Measurements from ENCODE around the gene FKBP7.

The FKBP7 gene

DNA sequence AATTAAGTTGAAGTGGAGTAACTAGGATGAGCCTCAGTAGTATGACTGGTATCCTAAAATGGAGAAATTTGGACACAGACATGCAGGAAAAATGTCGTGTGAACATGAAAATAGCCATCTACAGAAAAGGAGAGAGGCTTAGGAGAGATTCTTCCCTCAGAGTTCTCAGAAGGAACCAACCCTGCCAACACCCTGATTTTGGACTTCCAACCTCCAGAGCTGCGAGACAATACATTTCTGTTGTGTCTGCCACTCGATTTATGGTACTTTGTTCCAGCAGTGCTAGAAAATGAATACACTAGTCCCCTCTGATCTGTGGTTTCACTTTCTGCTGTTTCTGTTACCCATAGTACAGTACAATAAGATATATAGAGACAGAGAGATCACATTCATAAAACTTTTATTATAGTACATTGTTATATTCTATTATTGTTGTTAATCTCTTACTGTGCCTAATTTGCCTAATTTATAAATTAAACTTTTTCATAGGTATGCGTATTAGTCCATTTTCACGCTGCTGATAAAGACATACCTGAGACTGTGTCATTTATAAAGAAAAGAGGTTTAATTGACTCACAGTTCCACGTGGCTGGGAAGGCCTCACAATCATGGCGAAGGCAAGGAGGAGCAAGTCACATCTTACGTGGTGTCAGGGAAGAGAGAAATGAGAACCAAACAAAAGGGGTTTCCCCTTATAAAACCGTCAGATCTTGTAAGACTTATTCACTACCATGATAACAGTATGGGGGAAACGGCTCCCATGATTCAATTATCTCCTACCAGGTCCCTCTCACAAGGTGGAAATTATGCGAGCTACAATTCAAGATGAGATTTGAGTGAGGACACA, 43.1 kb upstream of the FKBP7 start:
- no peak for DNase-seq (ENCODE audit: low read depth)
- H3K4me3 ChIP-seq (ENCODE audit: low read depth, low read length): no peak overlapping the region
- TF ChIP-seq, protein P1, sequence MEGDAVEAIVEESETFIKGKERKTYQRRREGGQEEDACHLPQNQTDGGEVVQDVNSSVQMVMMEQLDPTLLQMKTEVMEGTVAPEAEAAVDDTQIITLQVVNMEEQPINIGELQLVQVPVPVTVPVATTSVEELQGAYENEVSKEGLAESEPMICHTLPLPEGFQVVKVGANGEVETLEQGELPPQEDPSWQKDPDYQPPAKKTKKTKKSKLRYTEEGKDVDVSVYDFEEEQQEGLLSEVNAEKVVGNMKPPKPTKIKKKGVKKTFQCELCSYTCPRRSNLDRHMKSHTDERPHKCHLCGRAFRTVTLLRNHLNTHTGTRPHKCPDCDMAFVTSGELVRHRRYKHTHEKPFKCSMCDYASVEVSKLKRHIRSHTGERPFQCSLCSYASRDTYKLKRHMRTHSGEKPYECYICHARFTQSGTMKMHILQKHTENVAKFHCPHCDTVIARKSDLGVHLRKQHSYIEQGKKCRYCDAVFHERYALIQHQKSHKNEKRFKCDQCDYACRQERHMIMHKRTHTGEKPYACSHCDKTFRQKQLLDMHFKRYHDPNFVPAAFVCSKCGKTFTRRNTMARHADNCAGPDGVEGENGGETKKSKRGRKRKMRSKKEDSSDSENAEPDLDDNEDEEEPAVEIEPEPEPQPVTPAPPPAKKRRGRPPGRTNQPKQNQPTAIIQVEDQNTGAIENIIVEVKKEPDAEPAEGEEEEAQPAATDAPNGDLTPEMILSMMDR (conservative IDR thresholded peaks at IDR 0.05; ENCODE audit: low read depth, low read length): no peak

DNA sequence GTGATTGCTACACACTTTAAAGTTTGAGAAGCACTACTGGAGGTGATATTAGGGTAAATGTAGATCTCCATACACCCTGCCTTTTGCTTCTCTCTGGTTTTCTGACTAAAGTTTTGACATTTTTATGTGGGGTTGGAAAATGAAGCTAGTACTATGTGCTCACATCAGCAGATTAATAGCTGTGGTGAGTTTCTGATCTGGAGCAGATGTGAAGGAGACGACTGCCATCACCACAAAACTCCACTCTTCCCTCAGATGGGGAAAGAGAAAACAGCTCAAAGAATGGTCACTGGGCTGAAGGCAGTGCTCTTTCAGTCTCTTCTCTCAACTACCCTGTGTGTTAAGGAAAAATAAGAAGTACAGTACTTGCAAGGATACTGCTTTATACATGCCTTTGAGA, 39.1 kb upstream of the FKBP7 start:
- DNase-seq (ENCODE audit: low read depth): no peak
- H3K4me3 ChIP-seq (ENCODE audit: low read depth, low read length): no peak overlapping the region
- TF ChIP-seq, protein P1 (conservative IDR thresholded peaks at IDR 0.05; ENCODE audit: low read depth, low read length): no peak

DNA sequence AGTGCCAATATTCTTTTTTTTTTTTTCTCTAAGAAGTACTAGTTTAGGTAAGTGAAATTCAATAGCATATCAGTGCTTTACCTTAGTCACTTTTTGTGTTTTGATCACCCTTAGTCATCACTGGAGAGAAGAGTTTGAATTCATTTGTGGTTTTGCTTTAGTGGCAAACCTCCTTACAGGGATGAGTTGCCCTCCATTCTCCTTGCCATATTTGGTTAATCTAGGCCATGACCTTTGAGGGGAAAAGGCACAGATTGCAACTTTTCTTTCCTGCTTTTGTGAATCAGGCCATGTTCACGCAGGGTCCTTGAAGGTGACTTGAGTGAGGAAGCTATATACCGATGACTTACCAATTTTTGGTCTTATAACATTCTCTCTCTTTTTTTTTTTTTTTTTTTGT, 36.3 kb upstream of the FKBP7 start:
- TF ChIP-seq, protein P1 (conservative IDR thresholded peaks at IDR 0.05; ENCODE audit: low read depth, low read length): no peak
- no peak overlapping the region for H3K4me3 ChIP-seq (ENCODE audit: low read depth, low read length)
- peak; percentile 37 for DNase-seq (ENCODE audit: low read depth)

DNA sequence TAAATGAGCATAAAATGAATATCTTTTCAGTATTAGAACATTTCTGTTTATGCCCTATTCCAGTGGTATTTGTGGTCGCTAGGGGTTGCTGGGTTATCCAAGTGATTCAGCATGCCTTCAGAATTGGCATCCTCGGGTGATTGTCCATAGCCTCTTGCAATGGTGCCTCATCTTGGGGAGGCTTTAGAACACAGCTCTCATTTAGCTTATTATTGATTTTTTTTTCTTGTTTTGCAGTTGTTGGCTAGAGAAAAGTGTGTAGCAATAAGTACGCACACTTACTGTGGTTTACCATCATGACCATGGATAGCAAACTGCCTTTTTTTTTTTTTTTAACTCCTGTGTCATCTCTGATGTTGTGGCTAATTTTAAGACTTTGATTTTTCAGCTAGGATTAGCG, 35.5 kb upstream of the FKBP7 start:
- no peak overlapping the region for H3K4me3 ChIP-seq (ENCODE audit: low read depth, low read length)
- TF ChIP-seq, protein P1 (conservative IDR thresholded peaks at IDR 0.05; ENCODE audit: low read depth, low read length): no peak
- no peak for DNase-seq (ENCODE audit: low read depth)

DNA sequence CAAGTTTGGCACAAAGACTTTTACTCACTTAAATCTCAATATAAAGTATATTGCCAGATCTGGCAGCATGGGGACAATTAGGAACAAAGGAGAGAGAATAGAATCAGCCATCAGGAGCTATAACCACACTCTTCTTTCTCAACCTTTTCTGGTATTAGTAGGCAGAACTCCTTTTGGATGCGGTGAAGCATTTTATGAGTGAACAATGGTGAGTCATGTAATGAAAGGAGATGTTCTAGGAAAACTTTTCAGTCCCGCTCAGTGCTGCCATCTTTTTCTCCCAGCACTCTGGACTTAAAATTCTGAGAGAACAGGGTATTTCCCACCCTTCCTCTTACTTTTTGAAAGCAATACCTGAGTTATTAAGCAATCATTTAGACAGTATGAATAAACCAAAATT, 34.1 kb upstream of the FKBP7 start:
- TF ChIP-seq, protein P1 (conservative IDR thresholded peaks at IDR 0.05; ENCODE audit: low read depth, low read length): no peak
- DNase-seq (ENCODE audit: low read depth): peak; percentile 13
- no peak overlapping the region for H3K4me3 ChIP-seq (ENCODE audit: low read depth, low read length)

DNA sequence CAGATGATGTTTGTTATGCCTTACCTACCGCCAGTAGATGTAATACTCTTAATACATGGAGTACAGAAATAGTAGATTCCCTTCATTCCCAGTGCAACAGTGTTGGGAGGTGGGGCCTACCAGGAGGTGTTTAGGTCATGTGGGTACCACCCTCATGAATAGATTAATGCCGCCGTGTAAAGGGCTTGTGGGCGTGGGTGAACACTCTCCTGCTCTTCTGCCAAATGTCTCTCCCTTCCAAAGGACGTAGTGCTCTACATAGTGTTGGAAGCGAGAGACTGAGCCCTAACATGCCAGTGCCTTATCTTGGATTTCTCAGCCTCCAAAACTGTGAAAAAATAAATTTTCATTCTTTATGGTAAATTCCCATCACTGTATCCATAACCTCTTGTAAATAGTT, 32.0 kb upstream of the FKBP7 start:
- no peak overlapping the region for H3K4me3 ChIP-seq (ENCODE audit: low read depth, low read length)
- no peak for DNase-seq (ENCODE audit: low read depth)
- TF ChIP-seq, protein P1 (conservative IDR thresholded peaks at IDR 0.05; ENCODE audit: low read depth, low read length): no peak

DNA sequence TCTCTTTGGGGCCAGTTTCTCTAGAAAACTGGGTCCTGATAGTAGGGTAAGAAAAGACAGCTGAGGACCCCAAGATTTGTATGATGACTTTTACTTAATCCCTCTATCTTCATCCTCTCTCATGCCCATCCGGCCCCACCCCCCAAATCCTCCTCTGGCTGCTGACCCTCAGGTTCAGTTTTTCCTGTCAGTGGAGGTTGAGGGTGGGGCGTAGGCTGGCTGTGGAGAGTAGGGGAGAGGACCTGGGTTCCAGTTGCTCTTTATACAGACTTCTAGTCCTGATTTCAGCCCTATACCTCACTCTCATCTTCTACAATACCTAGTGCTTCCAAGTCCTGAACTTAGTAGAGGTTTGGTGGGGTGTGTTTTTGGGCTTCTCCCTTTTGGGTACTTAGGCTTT, 30.2 kb upstream of the FKBP7 start:
- no peak overlapping the region for H3K4me3 ChIP-seq (ENCODE audit: low read depth, low read length)
- TF ChIP-seq, protein P1 (conservative IDR thresholded peaks at IDR 0.05; ENCODE audit: low read depth, low read length): no peak
- DNase-seq (ENCODE audit: low read depth): no peak

All from choroid plexus epithelial cell (primary cell).